ENCODE results near the gene RASSF10. TPM values are rescaled to one million over a fixed set of nuclear protein-coding genes. Genes with fewer than 3 reads are reported as not detected.
"Not testable (repeated sequence)": the region's sequence is repeated elsewhere in the genome, so short reads cannot be mapped to it uniquely, and the experiment has no call there.

RASSF10 gene
- total RNA-seq, 3 donors from 2014 or later, result 0.57 to 0.67 (median 0.63) TPM

DNA sequence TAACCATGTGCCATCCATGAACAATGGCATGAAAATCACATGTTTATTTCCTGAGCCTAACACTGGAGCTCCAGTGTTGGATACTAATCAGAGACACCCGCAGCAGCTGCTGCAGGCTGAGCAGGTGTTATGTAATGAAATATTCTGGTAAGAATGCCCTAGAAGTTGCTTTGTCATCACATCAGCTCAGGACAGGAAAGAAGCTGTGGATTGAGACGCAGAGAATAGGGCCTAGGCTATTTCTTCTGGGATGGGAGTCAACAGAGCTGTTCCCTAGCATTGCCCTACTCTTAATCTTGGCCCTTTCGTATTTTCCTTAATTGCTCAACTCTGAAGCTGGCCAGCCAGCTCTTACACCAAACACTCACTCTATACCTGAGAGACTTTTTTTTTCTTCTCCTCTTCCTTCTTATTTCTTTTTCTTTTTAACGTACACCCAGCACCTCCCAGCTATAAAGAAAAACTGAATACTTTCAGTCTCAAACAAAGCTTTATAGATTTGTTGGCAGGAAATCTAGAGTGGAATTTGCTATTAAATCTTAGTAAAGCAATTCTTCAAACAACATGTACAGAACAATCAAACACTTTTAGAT lies 31.9 kb downstream of the RASSF10 start:
- intact Hi-C loops (cut with DNase I, micrococcal nuclease), result no loop called here
- ATAC-seq (peak; percentile 60), DNase-seq (no peak)
- H3K36me3 ChIP-seq (ENCODE audit: low read depth), result no peaks in the 10 kb centered on the region
- H3K9me3 ChIP-seq, result no peaks in the 10 kb centered on the region
- peaks cover 6% of the 10 kb centered on the region for H3K4me1 ChIP-seq (ENCODE audit: low read depth)
- H3K4me3 ChIP-seq, result no peak overlapping the region
- TF ChIP-seq, protein P1, sequence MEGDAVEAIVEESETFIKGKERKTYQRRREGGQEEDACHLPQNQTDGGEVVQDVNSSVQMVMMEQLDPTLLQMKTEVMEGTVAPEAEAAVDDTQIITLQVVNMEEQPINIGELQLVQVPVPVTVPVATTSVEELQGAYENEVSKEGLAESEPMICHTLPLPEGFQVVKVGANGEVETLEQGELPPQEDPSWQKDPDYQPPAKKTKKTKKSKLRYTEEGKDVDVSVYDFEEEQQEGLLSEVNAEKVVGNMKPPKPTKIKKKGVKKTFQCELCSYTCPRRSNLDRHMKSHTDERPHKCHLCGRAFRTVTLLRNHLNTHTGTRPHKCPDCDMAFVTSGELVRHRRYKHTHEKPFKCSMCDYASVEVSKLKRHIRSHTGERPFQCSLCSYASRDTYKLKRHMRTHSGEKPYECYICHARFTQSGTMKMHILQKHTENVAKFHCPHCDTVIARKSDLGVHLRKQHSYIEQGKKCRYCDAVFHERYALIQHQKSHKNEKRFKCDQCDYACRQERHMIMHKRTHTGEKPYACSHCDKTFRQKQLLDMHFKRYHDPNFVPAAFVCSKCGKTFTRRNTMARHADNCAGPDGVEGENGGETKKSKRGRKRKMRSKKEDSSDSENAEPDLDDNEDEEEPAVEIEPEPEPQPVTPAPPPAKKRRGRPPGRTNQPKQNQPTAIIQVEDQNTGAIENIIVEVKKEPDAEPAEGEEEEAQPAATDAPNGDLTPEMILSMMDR (IDR thresholded peaks at IDR 0.05), result no peak

DNA sequence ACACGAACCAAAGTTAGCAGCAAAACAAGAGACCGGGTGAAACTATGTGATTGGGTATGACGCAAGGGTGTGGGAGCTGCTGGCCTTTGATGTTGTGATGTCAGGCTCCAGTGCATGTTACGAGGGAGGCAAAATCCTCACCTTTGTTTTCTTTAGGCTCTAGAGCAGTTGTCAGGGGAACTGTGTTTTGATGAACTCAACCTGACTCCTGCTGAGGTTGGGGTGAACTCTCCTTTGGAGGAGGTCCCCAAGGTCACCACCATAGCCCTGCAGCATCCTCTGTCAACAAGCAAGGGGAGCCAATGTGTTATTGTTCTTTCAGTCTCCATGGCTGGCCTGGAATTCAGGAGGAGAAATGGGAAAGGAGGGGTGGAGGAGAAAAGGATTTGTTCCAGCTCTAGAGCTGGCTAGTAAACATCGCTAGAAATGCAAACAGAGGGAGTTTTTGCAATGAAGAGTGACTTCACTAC lies 33.8 kb downstream of the RASSF10 start:
- peak; percentile 49 for ATAC-seq
- TF ChIP-seq, protein P1 (IDR thresholded peaks at IDR 0.05), result no peak

DNA sequence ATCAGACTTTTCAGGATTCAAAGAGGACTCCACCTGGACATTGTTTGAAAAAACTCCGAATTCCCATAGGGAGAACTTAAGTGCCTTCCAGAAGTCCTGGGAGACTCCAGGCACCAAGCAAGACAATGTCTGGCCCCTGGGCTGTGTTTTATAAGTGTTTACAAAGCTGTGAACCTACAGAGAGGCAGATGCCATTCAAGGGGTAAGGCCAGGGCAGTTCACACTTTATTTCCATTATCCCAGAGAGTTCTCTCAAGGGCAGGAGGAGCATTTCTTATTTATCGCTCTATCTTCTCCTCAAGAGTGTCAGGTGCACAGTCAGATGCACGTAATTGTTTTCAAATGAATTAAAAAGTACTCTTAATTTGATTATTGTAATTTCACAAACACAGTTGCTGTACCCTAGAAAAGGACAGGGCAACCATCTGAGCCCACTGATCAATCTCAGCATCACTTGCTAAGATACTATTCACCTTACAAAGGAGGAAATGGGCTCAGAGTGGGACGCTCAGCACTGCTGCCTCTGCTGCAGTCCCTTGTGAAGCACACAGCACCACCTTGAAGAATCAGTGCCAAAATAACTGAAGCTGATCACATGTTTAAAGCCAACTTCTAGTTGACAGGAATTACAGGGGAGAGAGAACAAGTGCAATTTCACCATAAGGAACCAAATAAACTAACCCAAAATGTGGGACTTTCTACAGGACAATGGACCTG lies 35.0 kb downstream of the RASSF10 start:
- intact Hi-C loops (cut with DNase I, micrococcal nuclease), result no loop called here
- TF ChIP-seq, protein P1 (IDR thresholded peaks at IDR 0.05), result no peak
- Histone ChIP-seq H3K9me3 (no peaks in the 10 kb centered on the region), H3K4me3 (no peak overlapping the region), H3K36me3 (ENCODE audit: low read depth) (no peaks in the 10 kb centered on the region), H3K4me1 (ENCODE audit: low read depth) (peaks cover 6% of the 10 kb centered on the region)
- peak in 1 of 3 donors; percentile 37 for DNase-seq
- ATAC-seq, result peak; percentile 55

More for the DNA sequence above, 33.8 kb downstream of the RASSF10 start:
- no peak for DNase-seq
- Histone ChIP-seq H3K4me1 (ENCODE audit: low read depth) (peaks cover 6% of the 10 kb centered on the region), H3K9me3 (no peaks in the 10 kb centered on the region), H3K36me3 (ENCODE audit: low read depth) (no peaks in the 10 kb centered on the region), H3K4me3 (no peak overlapping the region)
- intact Hi-C loops (cut with DNase I, micrococcal nuclease), result no loop called here

DNA sequence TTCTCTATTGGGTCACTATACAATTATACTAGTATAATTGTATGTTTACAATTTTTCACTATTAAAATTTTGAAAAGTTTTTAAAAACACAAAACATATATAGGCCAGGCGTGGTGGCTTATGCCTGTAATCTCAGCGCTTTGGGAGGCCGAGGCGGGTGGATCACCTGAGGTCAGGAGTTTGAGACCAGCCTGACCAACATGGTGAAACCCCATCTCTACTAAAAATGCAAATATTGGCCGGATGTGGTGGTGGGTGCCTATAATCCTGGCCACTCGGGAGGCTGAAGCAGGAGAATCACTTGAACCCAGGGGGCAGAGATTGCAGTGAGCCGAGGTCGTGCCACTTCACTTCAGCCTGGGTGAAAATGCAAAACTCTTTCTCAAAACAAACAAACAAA lies 36.0 kb downstream of the RASSF10 start:
- DNase-seq; H3K4me3 ChIP-seq; H3K36me3 ChIP-seq (ENCODE audit: low read depth); ATAC-seq; intact Hi-C loops (cut with DNase I, micrococcal nuclease); H3K9me3 ChIP-seq; H3K4me1 ChIP-seq (ENCODE audit: low read depth): not testable (repeated sequence)

DNA sequence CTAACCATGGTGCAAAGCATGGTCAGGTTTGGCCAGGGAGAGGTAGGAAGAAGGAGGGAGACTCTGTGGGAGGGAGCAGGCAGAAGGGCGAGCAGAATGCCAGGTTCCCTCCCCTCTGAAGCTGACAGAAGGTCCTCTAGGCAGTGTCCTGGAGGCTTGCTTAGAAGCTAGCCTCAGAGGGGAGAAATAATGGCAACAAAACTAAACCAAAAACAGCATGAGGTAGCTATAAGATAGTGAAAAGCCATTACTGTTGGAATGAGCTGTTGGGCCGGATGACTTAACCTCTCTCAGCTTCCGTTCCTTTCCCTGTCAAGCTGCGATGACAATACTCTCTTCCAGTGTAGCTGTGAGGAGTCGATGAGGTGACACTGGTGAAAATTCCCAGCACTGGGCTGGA lies 36.6 kb downstream of the RASSF10 start:
- Histone ChIP-seq H3K36me3 (ENCODE audit: low read depth) (no peaks in the 10 kb centered on the region), H3K9me3 (no peaks in the 10 kb centered on the region), H3K4me3 (no peak overlapping the region), H3K4me1 (ENCODE audit: low read depth) (peaks cover under 1% of the 10 kb centered on the region)
- TF ChIP-seq, protein P1 (IDR thresholded peaks at IDR 0.05), result no peak
- ATAC-seq, result no peak
- intact Hi-C loops (cut with DNase I, micrococcal nuclease), result no loop called here
- DNase-seq, result no peak

Data from mucosa of descending colon (tissue), 3 donors.